Loucy (cell line): ENCODE results near the gene ZNF326.

Experiments used
- H2AFZ ChIP-seq: fragments of 200-600 bp; sonication (generic); 2 replicates; pipeline ENCODE4 v1.6.0; 2016; ENCODE audit warnings: antibody characterized with exemption, mild to moderate bottlenecking, low read length, moderate library complexity
- H3F3A ChIP-seq: fragments of 200-600 bp; 2 replicates; pipeline ENCODE4 v1.6.0; 2016; ENCODE audit warnings: antibody characterized with exemption, low read depth, mild to moderate bottlenecking
- H3K27me3 ChIP-seq: fragments of 200-600 bp; sonication (generic); 2 replicates; pipeline ENCODE4 v1.6.1; 2014; ENCODE audit warnings: low read length, mild to moderate bottlenecking; ENCODE audit not compliant: insufficient read depth, poor library complexity, severe bottlenecking
- H3K36me3 ChIP-seq: fragments of 200-600 bp; sonication (generic); 2 replicates; pipeline ENCODE4 v1.6.1; 2016; ENCODE audit warnings: low read length; ENCODE audit not compliant: insufficient read depth
- H3K4me1 ChIP-seq: fragments of 200-600 bp; sonication (generic); 2 replicates; pipeline ENCODE4 v1.5.1; 2014; ENCODE audit warnings: low read length, mild to moderate bottlenecking; ENCODE audit not compliant: insufficient read depth, poor library complexity, severe bottlenecking
- H3K4me2 ChIP-seq: fragments of 200-600 bp; sonication (generic); 2 replicates; pipeline ENCODE4 v1.6.0; 2014; ENCODE audit warnings: antibody characterized with exemption, low read length, low read depth, mild to moderate bottlenecking; ENCODE audit not compliant: poor library complexity, severe bottlenecking
- H3K4me3 ChIP-seq: fragments of 200-600 bp; sonication (generic); 2 replicates; pipeline ENCODE4 v1.5.1; 2014; ENCODE audit warnings: low read length, mild to moderate bottlenecking, mixed read lengths; ENCODE audit not compliant: poor library complexity, severe bottlenecking
- H3K79me2 ChIP-seq: fragments of 200-600 bp; sonication (generic); 2 replicates; pipeline ENCODE4 v1.6.1; 2014; ENCODE audit warnings: low read length; ENCODE audit not compliant: insufficient read depth
- H3K9ac ChIP-seq: fragments of 200-600 bp; sonication (generic); 2 replicates; pipeline ENCODE4 v1.6.0; 2014; ENCODE audit warnings: mild to moderate bottlenecking, low read depth, low read length, moderate library complexity; ENCODE audit not compliant: poor library complexity, severe bottlenecking
- H3K9me2 ChIP-seq: fragments of 200-600 bp; sonication (generic); replicated peaks from 2 replicates; pipeline ENCODE4 v1.6.1; 2016; ENCODE audit warnings: low read depth, low read length, mixed read lengths
- H3K9me3 ChIP-seq: fragments of 200-600 bp; sonication (generic); 2 replicates; pipeline ENCODE4 v1.6.1; 2014; ENCODE audit warnings: mild to moderate bottlenecking, antibody characterized with exemption, low read length, low read depth; ENCODE audit not compliant: insufficient read depth
- H4K20me1 ChIP-seq: fragments of 200-600 bp; sonication (generic); 2 replicates; pipeline ENCODE4 v1.6.0; 2014; ENCODE audit warnings: antibody characterized with exemption, low read length, mild to moderate bottlenecking; ENCODE audit not compliant: insufficient read depth, poor library complexity, severe bottlenecking
- EZH2phosphoT487 ChIP-seq: fragments of 200-600 bp; IDR thresholded peaks from 2 replicates; pipeline ENCODE4 v1.6.1; 2018; ENCODE audit warnings: antibody characterized with exemption, mild to moderate bottlenecking, moderate library complexity, borderline replicate concordance
- TF ChIP-seq, protein P1 (sequence below): fragments of 200-600 bp; sonication (generic); conservative IDR thresholded peaks from 2 replicates; pipeline ENCODE4 v1.5.1; 2014; ENCODE audit warnings: mild to moderate bottlenecking, antibody characterized with exemption, low read length

Gene ZNF326

DNA sequence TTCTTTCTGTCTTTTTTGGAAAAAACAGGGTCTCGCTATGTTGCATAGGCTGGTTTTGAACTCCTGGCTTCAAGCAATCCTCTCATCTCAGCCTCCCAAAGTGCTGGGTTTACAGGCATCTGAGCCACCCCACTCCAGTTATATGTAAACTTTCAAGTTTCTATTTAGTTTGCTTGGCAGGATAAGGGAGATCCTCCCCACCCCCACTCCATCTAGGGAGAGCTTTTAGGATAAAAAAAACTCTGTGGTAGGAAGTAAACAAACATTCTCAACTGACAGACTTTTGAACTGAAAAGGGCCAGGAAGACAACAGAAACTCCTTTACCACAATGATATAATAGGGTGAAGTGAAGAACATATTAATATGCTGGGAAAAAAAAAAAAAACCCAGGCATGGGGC lies 41.0 kb upstream of the ZNF326 start:
- no peaks in the 10 kb centered on the region for H3K27me3 ChIP-seq
- TF ChIP-seq, protein P1, sequence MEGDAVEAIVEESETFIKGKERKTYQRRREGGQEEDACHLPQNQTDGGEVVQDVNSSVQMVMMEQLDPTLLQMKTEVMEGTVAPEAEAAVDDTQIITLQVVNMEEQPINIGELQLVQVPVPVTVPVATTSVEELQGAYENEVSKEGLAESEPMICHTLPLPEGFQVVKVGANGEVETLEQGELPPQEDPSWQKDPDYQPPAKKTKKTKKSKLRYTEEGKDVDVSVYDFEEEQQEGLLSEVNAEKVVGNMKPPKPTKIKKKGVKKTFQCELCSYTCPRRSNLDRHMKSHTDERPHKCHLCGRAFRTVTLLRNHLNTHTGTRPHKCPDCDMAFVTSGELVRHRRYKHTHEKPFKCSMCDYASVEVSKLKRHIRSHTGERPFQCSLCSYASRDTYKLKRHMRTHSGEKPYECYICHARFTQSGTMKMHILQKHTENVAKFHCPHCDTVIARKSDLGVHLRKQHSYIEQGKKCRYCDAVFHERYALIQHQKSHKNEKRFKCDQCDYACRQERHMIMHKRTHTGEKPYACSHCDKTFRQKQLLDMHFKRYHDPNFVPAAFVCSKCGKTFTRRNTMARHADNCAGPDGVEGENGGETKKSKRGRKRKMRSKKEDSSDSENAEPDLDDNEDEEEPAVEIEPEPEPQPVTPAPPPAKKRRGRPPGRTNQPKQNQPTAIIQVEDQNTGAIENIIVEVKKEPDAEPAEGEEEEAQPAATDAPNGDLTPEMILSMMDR: no peak
- no peak for TF ChIP-seq EZH2phosphoT487
- peaks cover 45% of the 10 kb centered on the region for H3K4me1 ChIP-seq
- no peak overlapping the region for H2AFZ ChIP-seq
- no peak overlapping the region for H3K4me3 ChIP-seq
- 0 out of 2 replicates have a peak, but pooled peaks cover 4% of the 10 kb centered on the region for H3F3A ChIP-seq
- 0 out of 2 replicates have a peak, but pooled peaks cover under 1% of the 10 kb centered on the region for H3K9me3 ChIP-seq
- no peaks in the 10 kb centered on the region for H3K9me2 ChIP-seq
- no peaks in the 10 kb centered on the region for H3K79me2 ChIP-seq
- peak overlapping the region; percentile 16 for H3K4me2 ChIP-seq
- H3K9ac ChIP-seq: no peak overlapping the region
- no peaks in the 10 kb centered on the region for H3K36me3 ChIP-seq
- no peaks in the 10 kb centered on the region for H4K20me1 ChIP-seq

DNA sequence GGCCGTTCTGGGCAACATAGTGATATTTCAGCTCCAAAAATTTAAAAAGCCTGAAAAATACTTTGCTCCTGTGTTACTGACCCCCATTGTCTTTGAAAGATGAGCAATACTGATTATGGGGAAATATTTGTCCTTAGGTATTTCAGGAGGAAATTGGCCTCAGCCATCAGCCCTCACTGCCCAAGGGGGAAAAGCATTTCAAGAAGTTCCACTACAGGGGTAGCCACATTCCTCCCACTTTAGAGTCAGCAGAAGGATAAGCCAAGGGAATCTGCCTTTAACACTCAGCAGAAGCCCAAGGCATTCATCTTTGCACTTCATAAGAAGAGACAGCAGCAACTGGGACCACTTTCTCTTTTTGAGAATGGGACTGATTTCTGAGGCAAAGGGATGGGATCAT lies 40.5 kb upstream of the ZNF326 start:
- Histone ChIP-seq H4K20me1 (no peaks in the 10 kb centered on the region), H3K4me1 (peaks cover 45% of the 10 kb centered on the region), H3K9ac (no peak overlapping the region), H3F3A (0 out of 2 replicates have a peak, but pooled peaks cover 4% of the 10 kb centered on the region), H3K27me3 (no peaks in the 10 kb centered on the region), H3K4me3 (no peak overlapping the region), H3K9me2 (no peaks in the 10 kb centered on the region), H3K79me2 (no peaks in the 10 kb centered on the region), H2AFZ (no peak overlapping the region), H3K9me3 (0 out of 2 replicates have a peak, but pooled peaks cover 2% of the 10 kb centered on the region), H3K36me3 (no peaks in the 10 kb centered on the region), H3K4me2 (peak overlapping the region; percentile 16)
- TF ChIP-seq EZH2phosphoT487: no peak
- TF ChIP-seq, protein P1: no peak

DNA sequence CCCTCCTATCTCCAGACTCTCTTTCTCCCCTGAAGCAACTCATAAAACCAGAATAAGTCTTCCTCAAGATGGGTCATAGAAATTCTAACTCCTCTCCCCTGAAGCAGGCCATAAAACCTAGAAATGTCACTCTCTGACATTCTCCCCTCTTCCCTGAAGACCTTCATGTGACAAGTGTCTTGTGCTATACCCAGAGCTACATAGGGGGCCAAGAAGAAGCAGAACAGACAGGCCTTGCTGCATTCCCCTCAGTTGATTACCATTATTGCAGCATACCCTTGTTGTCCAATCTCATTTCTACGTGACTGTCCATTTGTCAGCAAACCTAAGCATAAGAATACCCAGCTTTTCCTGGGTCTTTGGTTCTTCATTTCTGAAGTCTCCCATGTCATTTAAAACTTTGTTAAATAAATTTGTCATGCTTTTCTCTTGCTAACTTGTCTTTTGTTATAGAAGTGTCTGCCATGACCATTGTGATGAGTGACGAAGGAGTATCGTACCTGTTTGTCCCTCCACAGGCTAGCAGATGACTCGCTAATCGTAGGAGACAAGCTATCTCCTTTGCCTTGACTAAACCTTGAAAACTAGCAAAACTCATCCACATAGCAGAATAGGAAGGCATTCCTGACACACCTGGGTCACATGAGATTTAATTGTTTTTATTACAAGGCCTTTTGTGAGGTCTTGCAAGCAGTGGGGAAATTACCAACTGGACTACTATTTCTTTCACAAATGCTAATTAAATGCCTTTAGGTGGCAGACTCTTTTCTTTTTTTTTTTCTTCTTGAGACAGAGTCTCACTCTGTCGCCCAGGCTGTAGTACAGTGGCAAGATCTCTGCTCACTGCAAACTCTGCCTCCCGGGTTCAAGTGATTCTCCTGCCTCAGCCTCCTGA lies 39.4 kb upstream of the ZNF326 start:
- no peaks in the 10 kb centered on the region for H3K9me2 ChIP-seq
- no peak overlapping the region for H3K4me2 ChIP-seq
- 0 out of 2 replicates have a peak, but pooled peaks cover 2% of the 10 kb centered on the region for H3K9me3 ChIP-seq
- H3K9ac ChIP-seq: no peak overlapping the region
- H3K27me3 ChIP-seq: no peaks in the 10 kb centered on the region
- peaks cover 45% of the 10 kb centered on the region for H3K4me1 ChIP-seq
- no peaks in the 10 kb centered on the region for H3K36me3 ChIP-seq
- no peaks in the 10 kb centered on the region for H3K79me2 ChIP-seq
- TF ChIP-seq, protein P1: no peak
- no peak for TF ChIP-seq EZH2phosphoT487
- no peaks in the 10 kb centered on the region for H4K20me1 ChIP-seq
- H3F3A ChIP-seq: 0 out of 2 replicates have a peak, but pooled peaks cover 4% of the 10 kb centered on the region
- no peak overlapping the region for H3K4me3 ChIP-seq
- no peak overlapping the region for H2AFZ ChIP-seq
